ENCODE measurements around the gene MBNL2. TPM values are rescaled to one million over a fixed set of nuclear protein-coding genes. Genes with fewer than 3 reads are reported as not detected.

MBNL2 gene
- total RNA-seq, 2 experiments from 2014 or later, result 23.4 to 24.6 TPM

- Mint-ChIP-seq H3K4me1 (ENCODE audit: low read depth) (peaks cover 29% of the 10 kb centered on the region), H3K36me3 (no peaks in the 10 kb centered on the region), H3K9me3 (no peaks in the 10 kb centered on the region), H3K27me3 (no peaks in the 10 kb centered on the region), H3K27ac (no peak overlapping the region), H3K4me3 (no peak overlapping the region)
- ChIA-PET POLR2A (no interaction called here), CTCF (interaction anchor here (0.7 to 6.3 kb wide), 6 partner anchors 11 to 147 kb away, joined by 3 to 54 read pairs (median 6); no protein-coding TSS in a partner anchor)
- DNase-seq, result no peak
- intact Hi-C loops (cut with micrococcal nuclease), result loop anchor here (2.0 kb wide), 1 partner anchor 132 kb away; no protein-coding TSS in a partner anchor
Observed at GRCh38 chr13:97212601-97213040, 9.5 kb upstream of the MBNL2 start.

GRCh38 chr13:97214921-97215320 is 7.2 kb upstream of the MBNL2 start:
- Mint-ChIP-seq H3K27ac (no peak overlapping the region), H3K4me1 (ENCODE audit: low read depth) (peaks cover 28% of the 10 kb centered on the region), H3K27me3 (no peaks in the 10 kb centered on the region), H3K4me3 (no peak overlapping the region), H3K36me3 (no peaks in the 10 kb centered on the region), H3K9me3 (no peaks in the 10 kb centered on the region)
- ChIA-PET POLR2A (no interaction called here), CTCF (interaction anchor here (1.0 to 6.3 kb wide), 4 partner anchors 12 to 144 kb away, joined by 4 to 54 read pairs (median 6); no protein-coding TSS in a partner anchor)
- intact Hi-C loops (cut with micrococcal nuclease), result no loop called here
- no peak for DNase-seq

GRCh38 chr13:97215325-97215724 is 6.8 kb upstream of the MBNL2 start:
- ChIA-PET CTCF (interaction anchor here (1.0 to 6.3 kb wide), 4 partner anchors 11 to 144 kb away, joined by 4 to 54 read pairs (median 6); no protein-coding TSS in a partner anchor), POLR2A (no interaction called here)
- H3K4me1 Mint-ChIP-seq (ENCODE audit: low read depth), result peaks cover 24% of the 10 kb centered on the region
- no peaks in the 10 kb centered on the region for H3K27me3 Mint-ChIP-seq
- DNase-seq, result no peak
- H3K4me3 Mint-ChIP-seq, result no peak overlapping the region
- H3K27ac Mint-ChIP-seq, result no peak overlapping the region
- no peaks in the 10 kb centered on the region for H3K36me3 Mint-ChIP-seq
- no peaks in the 10 kb centered on the region for H3K9me3 Mint-ChIP-seq
- intact Hi-C loops (cut with micrococcal nuclease), result no loop called here

- Mint-ChIP-seq H3K27ac (no peak overlapping the region), H3K4me1 (ENCODE audit: low read depth) (peaks cover 21% of the 10 kb centered on the region), H3K36me3 (no peaks in the 10 kb centered on the region), H3K9me3 (no peaks in the 10 kb centered on the region), H3K4me3 (no peak overlapping the region), H3K27me3 (no peaks in the 10 kb centered on the region)
- ChIA-PET CTCF (interaction anchor here (1.4 kb wide), 1 partner anchor 109 kb away, joined by 4 read pairs; no protein-coding TSS in a partner anchor), POLR2A (no interaction called here)
- intact Hi-C loops (cut with micrococcal nuclease), result no loop called here
- DNase-seq, result no peak
Observed at GRCh38 chr13:97219226-97219625, 2.9 kb upstream of the MBNL2 start.

- H3K27ac Mint-ChIP-seq, result no peak overlapping the region
- no peaks in the 10 kb centered on the region for H3K9me3 Mint-ChIP-seq
- ChIA-PET POLR2A (no interaction called here), CTCF (interaction anchor here (0.8 kb wide), 2 partner anchors 109 to 110 kb away, joined by 4 read pairs; no protein-coding TSS in a partner anchor)
- H3K36me3 Mint-ChIP-seq, result no peaks in the 10 kb centered on the region
- intact Hi-C loops (cut with micrococcal nuclease), result loop anchor here (5.0 to 10.0 kb wide), 2 partner anchors 137 to 1546 kb away; partner anchors contain the start of gene DNAJC3
- no peak for DNase-seq
- peaks cover 19% of the 10 kb centered on the region for H3K4me1 Mint-ChIP-seq (ENCODE audit: low read depth)
- H3K27me3 Mint-ChIP-seq, result no peaks in the 10 kb centered on the region
- H3K4me3 Mint-ChIP-seq, result no peak overlapping the region
Observed at GRCh38 chr13:97220151-97220900, 1.8 kb upstream of the MBNL2 start.

GRCh38 chr13:97221046-97221445 is 1.1 kb upstream of the MBNL2 start:
- Mint-ChIP-seq H3K36me3 (no peaks in the 10 kb centered on the region), H3K4me1 (ENCODE audit: low read depth) (peaks cover 23% of the 10 kb centered on the region), H3K27me3 (no peaks in the 10 kb centered on the region), H3K9me3 (no peaks in the 10 kb centered on the region), H3K4me3 (no peak overlapping the region), H3K27ac (no peak overlapping the region)
- intact Hi-C loops (cut with micrococcal nuclease), result loop anchor here (5.0 to 10.0 kb wide), 2 partner anchors 136 to 1546 kb away; partner anchors contain the start of gene DNAJC3
- DNase-seq, result no peak
- POLR2A ChIA-PET, result interaction anchor here (3.7 kb wide), 1 partner anchor 11 kb away, joined by 14 read pairs; no protein-coding TSS in a partner anchor
- CTCF ChIA-PET, result interaction anchor here (0.8 to 2.1 kb wide), 3 partner anchors 110 to 123 kb away, joined by 4 to 15 read pairs (median 4); no protein-coding TSS in a partner anchor

- H3K4me3 Mint-ChIP-seq, result no peak overlapping the region
Observed at GRCh38 chr13:97221466-97221865, 667 bp upstream of the MBNL2 start.

GRCh38 chr13:97223037-97223710 is 1.0 kb downstream of the MBNL2 start:
- Mint-ChIP-seq H3K9me3 (no peaks in the 10 kb centered on the region), H3K4me1 (ENCODE audit: low read depth) (peaks cover 41% of the 10 kb centered on the region), H3K27me3 (no peaks in the 10 kb centered on the region), H3K4me3 (peak overlapping the region; percentile 81), H3K27ac (peak overlapping the region; percentile 91), H3K36me3 (no peaks in the 10 kb centered on the region)
- DNase-seq, result no peak
- CTCF ChIA-PET, result interaction anchor here (0.7 to 6.9 kb wide), 12 partner anchors 9 to 136 kb away, joined by 3 to 91 read pairs (median 5); no protein-coding TSS in a partner anchor
- POLR2A ChIA-PET, result interaction anchor here (1.0 to 5.8 kb wide), 6 partner anchors 9 to 212 kb away, joined by 4 to 56 read pairs (median 8); partner anchors contain the start of gene RAP2A
- intact Hi-C loops (cut with micrococcal nuclease), result loop anchor here (1.0 to 10.0 kb wide), 4 partner anchors 32 to 1548 kb away; partner anchors contain the start of gene DNAJC3

More at GRCh38 chr13:97221466-97221865, 667 bp upstream of the MBNL2 start:
- Mint-ChIP-seq H3K27ac (no peak overlapping the region), H3K36me3 (no peaks in the 10 kb centered on the region), H3K27me3 (no peaks in the 10 kb centered on the region), H3K4me1 (ENCODE audit: low read depth) (peaks cover 27% of the 10 kb centered on the region), H3K9me3 (no peaks in the 10 kb centered on the region)
- ChIA-PET CTCF (interaction anchor here (2.0 to 6.9 kb wide), 3 partner anchors 111 to 137 kb away, joined by 15 to 91 read pairs (median 16); no protein-coding TSS in a partner anchor), POLR2A (interaction anchor here (1.2 to 5.8 kb wide), 7 partner anchors 11 to 212 kb away, joined by 3 to 56 read pairs (median 5); partner anchors contain the start of gene RAP2A)
- no peak for DNase-seq
- intact Hi-C loops (cut with micrococcal nuclease), result loop anchor here (5.0 to 10.0 kb wide), 2 partner anchors 136 to 1547 kb away; partner anchors contain the start of gene DNAJC3

GRCh38 chr13:97223711-97224541 is 1.8 kb downstream of the MBNL2 start:
- peak overlapping the region; percentile 81 for H3K4me3 Mint-ChIP-seq
- no peaks in the 10 kb centered on the region for H3K27me3 Mint-ChIP-seq
- peaks cover 41% of the 10 kb centered on the region for H3K4me1 Mint-ChIP-seq (ENCODE audit: low read depth)
- peak overlapping the region; percentile 91 for H3K27ac Mint-ChIP-seq
- intact Hi-C loops (cut with micrococcal nuclease), result loop anchor here (1.0 to 10.0 kb wide), 4 partner anchors 31 to 1549 kb away; partner anchors contain the start of gene DNAJC3
- H3K36me3 Mint-ChIP-seq, result no peaks in the 10 kb centered on the region
- no peaks in the 10 kb centered on the region for H3K9me3 Mint-ChIP-seq
- ChIA-PET CTCF (interaction anchor here (0.7 to 6.9 kb wide), 10 partner anchors 11 to 136 kb away, joined by 3 to 91 read pairs (median 6); no protein-coding TSS in a partner anchor), POLR2A (interaction anchor here (0.6 to 5.8 kb wide), 8 partner anchors 8 to 211 kb away, joined by 3 to 56 read pairs (median 4); no protein-coding TSS in a partner anchor)
- peak; percentile 24 for DNase-seq

GRCh38 chr13:97224544-97225300 is 2.6 kb downstream of the MBNL2 start:
- H3K36me3 Mint-ChIP-seq, result no peaks in the 10 kb centered on the region
- ChIA-PET POLR2A (interaction anchor here (0.6 to 5.8 kb wide), 9 partner anchors 7 to 210 kb away, joined by 3 to 56 read pairs (median 4); partner anchors contain the start of gene RAP2A), CTCF (interaction anchor here (0.7 to 6.9 kb wide), 10 partner anchors 11 to 135 kb away, joined by 5 to 91 read pairs (median 7); no protein-coding TSS in a partner anchor)
- H3K4me3 Mint-ChIP-seq, result peak overlapping the region; percentile 81
- no peaks in the 10 kb centered on the region for H3K9me3 Mint-ChIP-seq
- intact Hi-C loops (cut with micrococcal nuclease), result loop anchor here (1.0 to 10.0 kb wide), 3 partner anchors 98 to 1550 kb away; partner anchors contain the start of gene DNAJC3
- peaks cover 45% of the 10 kb centered on the region for H3K4me1 Mint-ChIP-seq (ENCODE audit: low read depth)
- peak; percentile 50 for DNase-seq
- no peaks in the 10 kb centered on the region for H3K27me3 Mint-ChIP-seq
- peak overlapping the region; percentile 91 for H3K27ac Mint-ChIP-seq

Measured in activated CD4-positive, alpha-beta memory T cell treated with anti-CD3 and anti-CD28 coated beads for 36 hours (primary cell).